Measurements from ENCODE around the gene HMSD.

DNA sequence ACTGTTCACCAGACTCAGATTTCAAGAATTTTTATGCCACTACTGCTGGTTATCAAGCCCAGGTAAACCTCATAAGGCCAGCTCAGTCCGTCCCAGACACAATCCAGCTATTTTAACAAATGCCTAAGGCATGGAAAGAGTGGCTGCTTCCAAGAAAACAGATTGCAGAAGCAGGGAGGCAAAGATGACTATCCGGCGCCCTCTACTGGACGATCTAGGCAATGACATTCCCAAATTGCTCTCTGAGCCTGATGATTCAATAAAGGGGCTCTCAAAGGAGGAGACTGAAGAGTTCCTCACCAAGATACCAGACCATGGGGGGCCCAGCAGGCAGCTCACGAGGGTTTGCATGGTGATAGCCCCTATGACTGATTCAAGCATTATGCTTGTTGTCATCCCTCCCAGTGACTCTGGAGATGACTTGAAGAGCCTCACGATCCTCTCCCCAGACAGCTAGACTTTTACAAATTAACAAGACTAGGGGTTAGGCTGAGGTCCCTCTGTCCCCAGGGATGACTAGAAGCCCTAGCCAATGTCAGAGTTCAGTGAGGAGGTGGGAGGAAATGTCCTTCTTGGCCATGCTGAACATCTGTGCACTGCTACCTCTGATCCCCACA, 45.8 kb downstream of the HMSD start:
- TF ChIP-seq TAF1 (IDR thresholded peaks at IDR 0.05; ENCODE audit: low read depth) (no peak), RAD21 (IDR thresholded peaks at IDR 0.05; ENCODE audit: low read depth) (peak; percentile 68), EGR1 (IDR thresholded peaks at IDR 0.05) (no peak), ZBTB7A (IDR thresholded peaks at IDR 0.05; ENCODE audit: low read depth) (no peak), FOXM1 (IDR thresholded peaks at IDR 0.05; ENCODE audit: borderline replicate concordance, low read depth) (no peak), TCF12 (IDR thresholded peaks at IDR 0.05; ENCODE audit: low read depth) (no peak), CREB1 (IDR thresholded peaks at IDR 0.05; ENCODE audit: low read depth) (no peak), TEAD4 (IDR thresholded peaks at IDR 0.05) (no peak), YY1 (IDR thresholded peaks at IDR 0.05; ENCODE audit: low read depth) (no peak), EP300 (IDR thresholded peaks at IDR 0.05; ENCODE audit: borderline replicate concordance) (no peak)
- TF ChIP-seq, protein P1, sequence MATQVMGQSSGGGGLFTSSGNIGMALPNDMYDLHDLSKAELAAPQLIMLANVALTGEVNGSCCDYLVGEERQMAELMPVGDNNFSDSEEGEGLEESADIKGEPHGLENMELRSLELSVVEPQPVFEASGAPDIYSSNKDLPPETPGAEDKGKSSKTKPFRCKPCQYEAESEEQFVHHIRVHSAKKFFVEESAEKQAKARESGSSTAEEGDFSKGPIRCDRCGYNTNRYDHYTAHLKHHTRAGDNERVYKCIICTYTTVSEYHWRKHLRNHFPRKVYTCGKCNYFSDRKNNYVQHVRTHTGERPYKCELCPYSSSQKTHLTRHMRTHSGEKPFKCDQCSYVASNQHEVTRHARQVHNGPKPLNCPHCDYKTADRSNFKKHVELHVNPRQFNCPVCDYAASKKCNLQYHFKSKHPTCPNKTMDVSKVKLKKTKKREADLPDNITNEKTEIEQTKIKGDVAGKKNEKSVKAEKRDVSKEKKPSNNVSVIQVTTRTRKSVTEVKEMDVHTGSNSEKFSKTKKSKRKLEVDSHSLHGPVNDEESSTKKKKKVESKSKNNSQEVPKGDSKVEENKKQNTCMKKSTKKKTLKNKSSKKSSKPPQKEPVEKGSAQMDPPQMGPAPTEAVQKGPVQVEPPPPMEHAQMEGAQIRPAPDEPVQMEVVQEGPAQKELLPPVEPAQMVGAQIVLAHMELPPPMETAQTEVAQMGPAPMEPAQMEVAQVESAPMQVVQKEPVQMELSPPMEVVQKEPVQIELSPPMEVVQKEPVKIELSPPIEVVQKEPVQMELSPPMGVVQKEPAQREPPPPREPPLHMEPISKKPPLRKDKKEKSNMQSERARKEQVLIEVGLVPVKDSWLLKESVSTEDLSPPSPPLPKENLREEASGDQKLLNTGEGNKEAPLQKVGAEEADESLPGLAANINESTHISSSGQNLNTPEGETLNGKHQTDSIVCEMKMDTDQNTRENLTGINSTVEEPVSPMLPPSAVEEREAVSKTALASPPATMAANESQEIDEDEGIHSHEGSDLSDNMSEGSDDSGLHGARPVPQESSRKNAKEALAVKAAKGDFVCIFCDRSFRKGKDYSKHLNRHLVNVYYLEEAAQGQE (IDR thresholded peaks at IDR 0.05; ENCODE audit: low read depth), result no peak
- TF ChIP-seq, protein P2, sequence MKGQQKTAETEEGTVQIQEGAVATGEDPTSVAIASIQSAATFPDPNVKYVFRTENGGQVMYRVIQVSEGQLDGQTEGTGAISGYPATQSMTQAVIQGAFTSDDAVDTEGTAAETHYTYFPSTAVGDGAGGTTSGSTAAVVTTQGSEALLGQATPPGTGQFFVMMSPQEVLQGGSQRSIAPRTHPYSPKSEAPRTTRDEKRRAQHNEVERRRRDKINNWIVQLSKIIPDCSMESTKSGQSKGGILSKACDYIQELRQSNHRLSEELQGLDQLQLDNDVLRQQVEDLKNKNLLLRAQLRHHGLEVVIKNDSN (IDR thresholded peaks at IDR 0.05), result no peak
- TF ChIP-seq, protein P3, sequence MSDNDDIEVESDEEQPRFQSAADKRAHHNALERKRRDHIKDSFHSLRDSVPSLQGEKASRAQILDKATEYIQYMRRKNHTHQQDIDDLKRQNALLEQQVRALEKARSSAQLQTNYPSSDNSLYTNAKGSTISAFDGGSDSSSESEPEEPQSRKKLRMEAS (IDR thresholded peaks at IDR 0.05), result no peak
